ENCODE data around the gene NBDY. TPM values are rescaled to one million over a fixed set of nuclear protein-coding genes. Genes with fewer than 3 reads are reported as not detected.

NBDY gene
- total and polyA plus RNA-seq, 2 of the 4 experiments (the other 2 are of a cell fraction) = 3.2 to 61.5 TPM

GRCh38 chrX:56797574-56798338 lies 68.7 kb downstream of the NBDY start:
- 63% methylated on average over 2 of the region's 6 CpGs; no CpG with 5 or more reads in 1 of the 2 experiments for WGBS, 2 experiments (ENCODE audit: extremely low coverage in 2 of 2, insufficient read length in 1 of 2)
- dilution Hi-C loops (cut with HindIII; ENCODE audit: low sequenced_read_pairs, unreplicated experiment) = no loop called here
- no peak overlapping the region for H4K5ac ChIP-seq (ENCODE audit: low read depth, low read length)

More at GRCh38 chrX:56797574-56798338, 68.7 kb downstream of the NBDY start:
- TF ChIP-seq ELK1 (IDR thresholded peaks at IDR 0.05; ENCODE audit: borderline replicate concordance, low read depth, low read length) = no peak
- TF ChIP-seq CTCF (conservative IDR thresholded peaks at IDR 0.05; ENCODE audit: low read depth, low read length) = no peak
- no peak for TF ChIP-seq CEBPB (IDR thresholded peaks at IDR 0.05; ENCODE audit: low read depth, low read length)
- no peak for TF ChIP-seq NFE2L2 (IDR thresholded peaks at IDR 0.05; ENCODE audit: low read depth, low read length)
- no peak for TF ChIP-seq RFX5 (IDR thresholded peaks at IDR 0.05; ENCODE audit: low read depth, low read length)
- no peak for TF ChIP-seq MAFK (IDR thresholded peaks at IDR 0.05; ENCODE audit: low read depth, low read length)
- TF ChIP-seq MXI1 (IDR thresholded peaks at IDR 0.05; ENCODE audit: borderline replicate concordance, low read depth, low read length) = no peak
- TF ChIP-seq POLR2A (IDR thresholded peaks at IDR 0.05; ENCODE audit: low read depth, low read length) = no peak
- TF ChIP-seq BHLHE40 (IDR thresholded peaks at IDR 0.05; ENCODE audit: low read depth, low read length) = no peak
- no peak for TF ChIP-seq USF2 (IDR thresholded peaks at IDR 0.05; ENCODE audit: low read depth, low read length)
- TF ChIP-seq RCOR1 (IDR thresholded peaks at IDR 0.05; ENCODE audit: insufficient replicate concordance, low read length) = no peak
- TF ChIP-seq FOS (IDR thresholded peaks at IDR 0.05; ENCODE audit: low read depth, low read length) = no peak
- Histone ChIP-seq H3K4me2 (ENCODE audit: low read depth, low read length) (no peak overlapping the region), H3K27ac (ENCODE audit: insufficient read depth, low read length) (no peak overlapping the region), H2AK9ac (replicated peaks; ENCODE audit: low read depth, low read length, poor library complexity) (no peak overlapping the region), H3K9me3 (ENCODE audit: control insufficient read depth, insufficient read depth, low read length) (no peaks in the 10 kb centered on the region), H3K56ac (ENCODE audit: extremely low read depth, insufficient read depth, low read length) (no peak overlapping the region), H3K23ac (ENCODE audit: low read depth, low read length) (no peak overlapping the region), H2BK15ac (ENCODE audit: low read depth, low read length) (no peak overlapping the region), H2BK5ac (ENCODE audit: low read depth, low read length, poor library complexity, severe bottlenecking) (no peak overlapping the region), H3K9ac (ENCODE audit: low read depth, low read length) (no peak overlapping the region), H3K14ac (replicated peaks; ENCODE audit: low read depth, low read length) (no peak overlapping the region), H2BK20ac (ENCODE audit: low read depth, low read length) (no peak overlapping the region), H2AK5ac (ENCODE audit: low read depth, low read length) (no peak overlapping the region), H4K8ac (ENCODE audit: low read depth in 2 of 2, low read length in 2 of 2) (no peak overlapping the region), H3K4me1 (ENCODE audit: control insufficient read depth, insufficient read depth, low read length) (no peaks in the 10 kb centered on the region), H4K91ac (ENCODE audit: insufficient read depth, low read depth, low read length) (no peak overlapping the region), H2BK120ac (ENCODE audit: low read depth, low read length) (no peak overlapping the region), H3K9me1 (ENCODE audit: insufficient read depth, low read length) (no peaks in the 10 kb centered on the region), H3K27me3 (ENCODE audit: control insufficient read depth, insufficient read depth, low read length) (peaks cover 3% of the 10 kb centered on the region; the same call in 1 of the 2 replicates), H3K36me3 (ENCODE audit: control insufficient read depth, insufficient read depth, low read length) (no peaks in the 10 kb centered on the region), H2AFZ (replicated peaks; ENCODE audit: low read length, poor library complexity) (no peak overlapping the region), H3K4me3 (ENCODE audit: insufficient read depth, low read depth, low read length) (no peak overlapping the region), H4K20me1 (ENCODE audit: insufficient read depth, low read length) (no peaks in the 10 kb centered on the region), H3K79me1 (ENCODE audit: low read depth in 1 of 2, low read length in 2 of 2) (peaks cover 0 to 2% of the 10 kb centered on the region in 2 experiments; a peak in 1 of 4 replicates), H3K4ac (ENCODE audit: low read depth, low read length) (no peak overlapping the region), H3K18ac (ENCODE audit: low read depth, low read length) (no peak overlapping the region)
- BruUV-seq (replicated peaks) = no TSS peak
- DNase-seq = no peak
- intact Hi-C loops (cut with micrococcal nuclease) = no loop called here
- peak; percentile 57 for ATAC-seq (ENCODE audit: low read depth)
- in situ Hi-C loops (cut with MboI; ENCODE audit: low sequenced_read_pairs) = no loop called here
- ChIA-PET POLR2A (ENCODE audit: unreplicated experiment) (no interaction called here), CTCF (no interaction called here)

Measured in IMR-90 (cell line).